ENCODE measurements around the gene PAK6. TPM values are rescaled to one million over a fixed set of nuclear protein-coding genes. Genes with fewer than 3 reads are reported as not detected.
A peak's percentile ranks its signal among the peaks of the same experiment; 100 is the strongest.

Gene PAK6
- total and polyA plus RNA-seq, 4 experiments from 2014 or later = 0.53 to 1.7 (median 0.67) TPM; not detected in 1

- no peaks in the 10 kb centered on the region for H3K27me3 Mint-ChIP-seq
- H3K9me3 Mint-ChIP-seq = no peaks in the 10 kb centered on the region
- Histone ChIP-seq H3K27me3 (ENCODE audit: insufficient read depth, low read length) (no peaks in the 10 kb centered on the region), H3K36me3 (ENCODE audit: insufficient read depth, low read length) (peaks cover 12% of the 10 kb centered on the region), H3K9me3 (ENCODE audit: control insufficient read depth in 1 of 2, low read length in 2 of 2) (no peaks in the 10 kb centered on the region), H3K4me3 (ENCODE audit: low read length in 2 of 2) (peak within 1 kb of the TSS; percentile 84 to 98), H3K4me1 (ENCODE audit: insufficient read depth, low read length) (peaks cover 44% of the 10 kb centered on the region), H3K27ac (ENCODE audit: low read depth, low read length) (peak within 1 kb of the TSS; percentile 79)
- peak within 1 kb of the TSS; percentile 93 to 98 (median 96) for H3K27ac Mint-ChIP-seq
- H3K4me3 Mint-ChIP-seq = peak within 1 kb of the TSS; percentile 94 to 98 (median 96)
- intact Hi-C loops (cut with micrococcal nuclease) = loop anchor here (1.0 kb wide), 3 partner anchors 16 to 31 kb away; partner anchors contain the start of genes ANKRD63 and INAFM2
- CTCF ChIA-PET (ENCODE audit: partially characterized antibody) = interaction anchor here (0.6 to 23.8 kb wide), 27 partner anchors 8 to 923 kb away, joined by 3 to 634 read pairs (median 4); partner anchors contain the start of genes ANKRD63, BMF, CCDC9B and CHP1
- POLR2A ChIA-PET (ENCODE audit: partially characterized antibody) = interaction anchor here (0.7 to 6.8 kb wide), 35 partner anchors 9 to 1665 kb away, joined by 3 to 90 read pairs (median 5); partner anchors contain the start of genes ANKRD63, BAHD1, BMF and CCDC32
- H3K36me3 Mint-ChIP-seq = peaks cover 0 to 30% of the 10 kb centered on the region in 2 donors
- peak; percentile 73 to 80 (median 76) for DNase-seq
- H3K4me1 Mint-ChIP-seq = peaks cover 28 to 68% (median 39%) of the 10 kb centered on the region in 4 donors
Observed at GRCh38 chr15:40307421-40308211, 68.8 kb downstream of the PAK6 start, which contains the start of gene PLCB2. TSS of gene PLCB2 (minus strand) at chr15:40307935. CDS start at chr15:40307672, 263 bp downstream.

GRCh38 chr15:40309344-40309862, 70.5 kb downstream of the PAK6 start:
- Histone ChIP-seq H3K27me3 (ENCODE audit: insufficient read depth, low read length) (no peaks in the 10 kb centered on the region), H3K4me1 (ENCODE audit: insufficient read depth, low read length) (peaks cover 50% of the 10 kb centered on the region), H3K27ac (ENCODE audit: low read depth, low read length) (peak overlapping the region; percentile 79), H3K36me3 (ENCODE audit: insufficient read depth, low read length) (no peaks in the 10 kb centered on the region), H3K4me3 (ENCODE audit: low read length in 2 of 2) (peak overlapping the region in 1 of 2 donors; percentile 98), H3K9me3 (ENCODE audit: control insufficient read depth in 1 of 2, low read length in 2 of 2) (no peaks in the 10 kb centered on the region)
- intact Hi-C loops (cut with micrococcal nuclease) = no loop called here
- DNase-seq = no peak
- Mint-ChIP-seq H3K27me3 (no peaks in the 10 kb centered on the region), H3K36me3 (peaks cover 0 to 13% of the 10 kb centered on the region in 2 donors), H3K4me1 (peaks cover 29 to 68% (median 44%) of the 10 kb centered on the region in 4 donors), H3K27ac (peak overlapping the region; percentile 72 to 96 (median 96)), H3K4me3 (peak overlapping the region; percentile 94 to 98 (median 96)), H3K9me3 (no peaks in the 10 kb centered on the region)
- POLR2A ChIA-PET (ENCODE audit: partially characterized antibody) = interaction anchor here (0.7 to 6.8 kb wide), 16 partner anchors 10 to 1351 kb away, joined by 3 to 90 read pairs (median 12); partner anchors contain the start of genes ANKRD63, BMF, FSIP1 and INAFM2
- CTCF ChIA-PET (ENCODE audit: partially characterized antibody) = interaction anchor here (0.7 to 23.8 kb wide), 18 partner anchors 10 to 422 kb away, joined by 3 to 634 read pairs (median 6); partner anchors contain the start of genes ANKRD63, BMF, CCDC9B and INAFM2

GRCh38 chr15:40310001-40310959, 71.4 kb downstream of the PAK6 start:
- Histone ChIP-seq H3K27me3 (ENCODE audit: insufficient read depth, low read length) (no peaks in the 10 kb centered on the region), H3K27ac (ENCODE audit: low read depth, low read length) (no peak overlapping the region), H3K36me3 (ENCODE audit: insufficient read depth, low read length) (no peaks in the 10 kb centered on the region), H3K9me3 (ENCODE audit: control insufficient read depth in 1 of 2, low read length in 2 of 2) (no peaks in the 10 kb centered on the region), H3K4me1 (ENCODE audit: insufficient read depth, low read length) (peaks cover 42% of the 10 kb centered on the region), H3K4me3 (ENCODE audit: low read length in 2 of 2) (no peak overlapping the region)
- H3K4me3 Mint-ChIP-seq = peak overlapping the region; percentile 67 to 97 (median 96)
- peak in 4 of 5 donors; percentile 47 to 56 (median 54) for DNase-seq
- H3K27ac Mint-ChIP-seq = peak overlapping the region; percentile 72 to 96 (median 88)
- CTCF ChIA-PET (ENCODE audit: partially characterized antibody) = interaction anchor here (0.7 to 23.8 kb wide), 15 partner anchors 11 to 468 kb away, joined by 3 to 634 read pairs (median 7); partner anchors contain the start of genes ANKRD63, CCDC9B and INAFM2
- no peaks in the 10 kb centered on the region for H3K27me3 Mint-ChIP-seq
- peaks cover 0 to 12% of the 10 kb centered on the region in 2 donors for H3K36me3 Mint-ChIP-seq
- no peaks in the 10 kb centered on the region for H3K9me3 Mint-ChIP-seq
- intact Hi-C loops (cut with micrococcal nuclease) = loop anchor here (1.0 kb wide), 1 partner anchor 31 kb away; no protein-coding TSS in a partner anchor
- POLR2A ChIA-PET (ENCODE audit: partially characterized antibody) = interaction anchor here (1.3 to 6.8 kb wide), 9 partner anchors 9 to 262 kb away, joined by 3 to 90 read pairs (median 31); partner anchors contain the start of genes ANKRD63, BMF and INAFM2
- peaks cover 24 to 59% (median 36%) of the 10 kb centered on the region in 4 donors for H3K4me1 Mint-ChIP-seq

GRCh38 chr15:40310993-40311392, 72.1 kb downstream of the PAK6 start:
- Histone ChIP-seq H3K27me3 (ENCODE audit: insufficient read depth, low read length) (no peaks in the 10 kb centered on the region), H3K4me3 (ENCODE audit: low read length in 2 of 2) (no peak overlapping the region), H3K36me3 (ENCODE audit: insufficient read depth, low read length) (no peaks in the 10 kb centered on the region), H3K27ac (ENCODE audit: low read depth, low read length) (no peak overlapping the region), H3K4me1 (ENCODE audit: insufficient read depth, low read length) (peaks cover 34% of the 10 kb centered on the region), H3K9me3 (ENCODE audit: control insufficient read depth in 1 of 2, low read length in 2 of 2) (no peaks in the 10 kb centered on the region)
- intact Hi-C loops (cut with micrococcal nuclease) = loop anchor here (1.0 kb wide), 1 partner anchor 32 kb away; no protein-coding TSS in a partner anchor
- peaks cover 0 to 12% of the 10 kb centered on the region in 2 donors for H3K36me3 Mint-ChIP-seq
- no peaks in the 10 kb centered on the region for H3K27me3 Mint-ChIP-seq
- CTCF ChIA-PET (ENCODE audit: partially characterized antibody) = interaction anchor here (1.1 to 23.8 kb wide), 9 partner anchors 10 to 468 kb away, joined by 3 to 634 read pairs (median 57); partner anchors contain the start of genes ANKRD63, CCDC9B and INAFM2
- no peak for DNase-seq
- H3K4me1 Mint-ChIP-seq = peaks cover 24 to 52% (median 33%) of the 10 kb centered on the region in 4 donors
- peak overlapping the region in 4 of 7 donors; percentile 8 to 77 (median 62) for H3K27ac Mint-ChIP-seq
- H3K9me3 Mint-ChIP-seq = no peaks in the 10 kb centered on the region
- H3K4me3 Mint-ChIP-seq = peak overlapping the region in 1 of 8 donors; percentile 47
- POLR2A ChIA-PET (ENCODE audit: partially characterized antibody) = interaction anchor here (1.4 to 6.8 kb wide), 4 partner anchors 12 to 32 kb away, joined by 4 to 67 read pairs (median 36); partner anchors contain the start of gene ANKRD63

- H3K27ac Mint-ChIP-seq = peak overlapping the region in 1 of 7 donors; percentile 8
- intact Hi-C loops (cut with micrococcal nuclease) = no loop called here
- Histone ChIP-seq H3K27me3 (ENCODE audit: insufficient read depth, low read length) (no peaks in the 10 kb centered on the region), H3K36me3 (ENCODE audit: insufficient read depth, low read length) (no peaks in the 10 kb centered on the region), H3K9me3 (ENCODE audit: control insufficient read depth in 1 of 2, low read length in 2 of 2) (no peaks in the 10 kb centered on the region), H3K4me1 (ENCODE audit: insufficient read depth, low read length) (peaks cover 26% of the 10 kb centered on the region), H3K27ac (ENCODE audit: low read depth, low read length) (no peak overlapping the region), H3K4me3 (ENCODE audit: low read length in 2 of 2) (no peak overlapping the region)
- H3K9me3 Mint-ChIP-seq = no peaks in the 10 kb centered on the region
- H3K4me1 Mint-ChIP-seq = peaks cover 17 to 38% (median 25%) of the 10 kb centered on the region in 4 donors
- ChIA-PET CTCF (ENCODE audit: partially characterized antibody) (interaction anchor here (0.7 to 23.8 kb wide), 8 partner anchors 9 to 261 kb away, joined by 3 to 634 read pairs (median 76); partner anchors contain the start of genes ANKRD63, CCDC9B and INAFM2), POLR2A (ENCODE audit: partially characterized antibody) (interaction anchor here (0.6 to 1.9 kb wide), 3 partner anchors 11 to 43 kb away, joined by 3 to 9 read pairs (median 5); partner anchors contain the start of genes ANKRD63 and INAFM2)
- peaks cover 0 to 3% of the 10 kb centered on the region in 2 donors for H3K27me3 Mint-ChIP-seq
- peaks cover 0 to 6% of the 10 kb centered on the region in 2 donors for H3K36me3 Mint-ChIP-seq
- DNase-seq = no peak
- H3K4me3 Mint-ChIP-seq = no peak overlapping the region
Observed at GRCh38 chr15:40312370-40313158, 73.7 kb downstream of the PAK6 start.

Measured in CD4-positive, alpha-beta memory T cell (primary cell).